Suppressor macrophage (primary cell): ENCODE data around the gene DCN.

Experiments
- DNase-seq, 4 experiments: peaks; one replicate each; pipeline ENCODE4 v3.0.0-alpha.2; 2020 to 2022

The DCN gene

GRCh38 chr12:91099341-91099740 lies 83.3 kb downstream of the DCN start:
- DNase-seq = no peak

- peak in 2 of 4 experiments; percentile 1 to 6 for DNase-seq
Measured at GRCh38 chr12:91098941-91099340, 83.7 kb downstream of the DCN start.

- no peak for DNase-seq
Measured at GRCh38 chr12:91098461-91098860, 84.2 kb downstream of the DCN start.

GRCh38 chr12:91094957-91095356 lies 87.7 kb downstream of the DCN start:
- no peak for DNase-seq

GRCh38 chr12:91094032-91094662 lies 88.5 kb downstream of the DCN start:
- no peak for DNase-seq

- DNase-seq = no peak
Measured at GRCh38 chr12:91093341-91093740, 89.3 kb downstream of the DCN start.

GRCh38 chr12:91091916-91092715 lies 90.5 kb downstream of the DCN start:
- no peak for DNase-seq
